Measurements from ENCODE around the gene HDGFL1.

HDGFL1 gene

DNA sequence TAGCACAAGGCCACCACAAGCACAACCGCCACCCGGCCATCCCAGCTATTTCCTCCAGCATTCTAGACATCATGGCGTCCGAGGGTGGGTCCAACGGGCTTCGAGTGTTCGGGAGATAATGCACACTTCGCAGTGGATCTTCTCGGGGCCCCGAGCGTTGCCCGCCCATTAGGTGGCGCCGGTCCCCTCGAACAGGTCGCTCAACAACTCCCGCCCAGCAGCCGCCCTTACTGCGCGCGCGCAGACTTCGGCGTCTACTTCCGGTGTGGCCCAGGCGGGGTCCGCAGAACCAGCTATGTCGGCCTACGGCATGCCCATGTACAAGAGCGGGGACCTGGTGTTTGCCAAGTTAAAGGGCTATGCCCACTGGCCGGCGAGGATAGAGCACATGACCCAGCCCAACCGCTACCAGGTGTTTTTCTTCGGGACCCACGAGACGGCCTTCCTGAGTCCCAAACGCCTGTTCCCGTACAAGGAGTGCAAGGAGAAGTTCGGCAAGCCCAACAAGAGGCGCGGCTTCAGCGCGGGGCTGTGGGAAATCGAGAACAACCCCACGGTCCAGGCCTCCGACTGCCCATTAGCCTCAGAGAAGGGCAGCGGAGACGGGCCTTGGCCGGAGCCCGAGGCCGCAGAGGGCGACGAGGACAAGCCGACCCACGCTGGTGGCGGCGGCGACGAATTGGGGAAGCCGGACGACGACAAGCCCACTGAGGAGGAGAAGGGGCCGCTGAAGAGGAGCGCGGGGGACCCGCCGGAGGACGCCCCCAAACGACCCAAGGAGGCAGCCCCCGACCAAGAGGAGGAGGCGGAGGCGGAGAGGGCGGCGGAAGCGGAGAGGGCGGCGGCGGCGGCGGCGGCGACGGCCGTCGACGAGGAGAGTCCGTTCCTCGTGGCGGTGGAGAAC is at the start of gene HDGFL1:
TSS of gene HDGFL1 (plus strand) at position 286 of the 904 bp plus-strand sequence. CDS start at position 296, 10 bp downstream.
- no peak for DNase-seq

DNA sequence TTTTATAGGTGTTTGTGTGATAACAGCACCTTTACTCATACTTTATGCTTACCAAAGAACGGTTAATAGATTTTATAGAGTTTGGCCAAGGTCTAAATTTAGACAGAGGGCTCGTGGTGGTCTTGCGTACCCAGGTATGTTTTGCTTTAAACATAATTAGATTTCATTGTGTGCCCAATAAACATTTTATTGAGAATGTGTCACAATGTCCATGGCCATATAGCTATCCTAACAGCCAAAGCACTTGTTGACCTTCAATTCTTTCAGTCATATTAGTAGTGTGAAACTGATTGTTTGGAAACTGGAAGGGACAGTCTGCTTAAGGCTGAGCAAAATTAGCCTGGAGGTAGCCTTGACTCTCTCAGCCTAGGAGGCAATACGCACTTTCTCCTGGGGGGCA is 48.3 kb upstream of the HDGFL1 start:
- DNase-seq, result no peak

GRCh38 chr6:22526736-22527135 is 42.6 kb upstream of the HDGFL1 start:
- no peak for DNase-seq

DNA sequence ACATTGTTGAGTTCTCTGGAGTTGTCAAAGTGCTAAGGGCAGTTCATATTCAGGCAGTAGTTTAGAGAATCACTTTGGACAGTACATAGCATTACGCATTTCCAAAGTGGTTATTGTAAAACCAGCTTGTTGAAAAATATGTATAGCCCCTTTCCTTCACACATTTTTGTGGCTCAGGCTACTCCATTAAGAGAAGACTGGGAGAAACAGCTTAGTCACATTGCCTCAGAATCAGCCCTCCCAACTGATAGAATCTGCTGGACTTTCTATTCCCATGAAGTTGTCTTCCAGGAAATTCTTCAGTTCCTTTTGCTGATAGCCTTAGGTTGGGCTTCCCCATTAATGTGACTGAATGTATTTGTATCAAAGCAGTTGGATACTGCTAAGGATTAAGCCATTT is 39.5 kb upstream of the HDGFL1 start:
- DNase-seq, result no peak

GRCh38 chr6:22530506-22530905 is 38.9 kb upstream of the HDGFL1 start:
- DNase-seq, result no peak

- DNase-seq, result no peak
Measured at GRCh38 chr6:22536122-22536521, 33.2 kb upstream of the HDGFL1 start.

GRCh38 chr6:22544476-22544875 is 24.9 kb upstream of the HDGFL1 start:
- no peak for DNase-seq

DNA sequence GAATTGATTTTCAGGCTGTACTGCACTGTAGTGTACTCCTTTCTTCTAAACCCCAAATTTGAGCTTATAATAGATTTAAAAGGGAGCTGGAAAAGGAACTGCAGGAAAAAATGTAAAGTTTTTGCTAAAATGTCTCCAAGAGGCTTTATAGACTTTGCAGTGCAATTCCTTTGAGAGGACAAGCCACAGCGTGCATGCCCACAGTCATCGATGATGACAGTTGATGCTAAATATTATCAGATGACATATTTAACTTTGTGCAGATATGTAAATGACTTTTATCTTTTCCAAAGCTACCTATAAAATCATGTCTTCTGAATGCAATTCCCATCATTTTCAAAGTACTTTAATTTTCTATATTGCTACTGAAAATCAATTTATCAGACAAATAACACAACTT is 24.3 kb upstream of the HDGFL1 start:
- DNase-seq, result no peak

DNA sequence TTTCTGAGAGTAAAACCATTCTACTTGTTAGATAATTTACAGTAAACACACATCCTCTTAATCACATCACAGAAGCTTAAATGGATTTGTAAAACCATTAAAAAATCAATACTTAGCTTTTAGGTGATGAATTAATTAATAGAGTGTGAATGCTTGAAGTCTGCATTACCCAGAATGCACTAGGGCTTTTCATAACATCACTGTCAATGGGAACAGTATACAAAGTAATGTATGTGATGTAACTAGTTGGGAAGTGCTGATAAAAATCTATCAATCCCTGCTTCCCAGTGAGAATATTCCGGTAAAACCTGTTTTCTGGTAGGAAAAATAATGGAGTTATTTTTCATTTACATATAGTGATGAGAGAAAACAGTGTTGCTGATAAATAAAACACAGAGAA is 23.1 kb upstream of the HDGFL1 start:
- no peak for DNase-seq

DNA sequence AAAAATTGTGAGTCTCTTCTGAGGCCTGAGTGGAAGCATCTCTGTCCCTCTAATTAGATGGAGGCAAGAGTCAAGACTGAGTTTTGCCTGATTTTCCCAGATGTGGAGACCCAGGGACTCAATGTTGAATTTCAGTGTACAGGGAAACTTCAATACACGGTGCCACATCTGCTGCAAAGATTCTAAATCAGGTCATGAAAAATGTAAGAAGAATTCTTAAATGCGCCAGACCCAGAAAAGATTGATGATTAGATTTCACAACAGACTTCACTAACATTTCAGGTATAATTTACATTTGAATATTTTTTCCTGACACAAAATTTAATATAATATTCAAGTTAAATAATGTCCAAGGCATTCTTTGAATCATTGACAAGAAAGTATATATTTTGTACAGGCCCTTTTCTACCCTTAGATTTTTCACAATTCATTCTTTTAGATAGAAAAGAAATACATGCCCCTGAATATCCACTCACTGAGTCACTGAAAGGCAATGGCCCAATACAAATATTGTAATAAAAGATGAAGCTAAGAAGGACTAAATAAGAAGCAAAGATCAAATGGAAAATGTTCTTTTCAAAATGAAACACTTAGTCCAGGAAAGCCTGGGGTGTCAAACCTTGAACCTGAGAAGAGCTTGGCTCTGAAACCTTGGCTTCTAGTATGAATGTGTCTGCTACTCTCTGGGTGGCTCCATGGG is 18.2 kb upstream of the HDGFL1 start:
- DNase-seq, result no peak

DNA sequence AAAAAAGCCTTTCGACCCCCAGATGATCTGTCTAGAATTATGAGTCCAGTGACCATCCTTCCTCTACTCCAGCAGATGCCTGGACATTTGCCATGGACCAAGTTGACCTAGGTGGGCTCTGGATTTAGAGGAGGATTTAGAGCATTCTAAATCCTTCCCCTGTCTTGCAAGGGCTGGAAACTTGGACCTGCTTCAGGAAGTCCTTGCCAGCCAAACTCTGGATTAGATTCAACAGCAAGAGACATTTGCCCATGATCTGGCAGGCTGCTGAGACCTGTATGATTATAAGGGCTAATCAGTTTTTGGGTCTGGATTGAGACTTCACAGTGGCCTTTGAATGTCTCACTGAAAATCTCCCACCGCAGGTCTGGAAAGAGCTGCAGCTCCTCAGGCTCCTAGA is 13.1 kb upstream of the HDGFL1 start:
- DNase-seq, result no peak

- no peak for DNase-seq
Measured at GRCh38 chr6:22557007-22557406, 12.4 kb upstream of the HDGFL1 start.

GRCh38 chr6:22558288-22558882 is 11.0 kb upstream of the HDGFL1 start:
- no peak for DNase-seq

DNA sequence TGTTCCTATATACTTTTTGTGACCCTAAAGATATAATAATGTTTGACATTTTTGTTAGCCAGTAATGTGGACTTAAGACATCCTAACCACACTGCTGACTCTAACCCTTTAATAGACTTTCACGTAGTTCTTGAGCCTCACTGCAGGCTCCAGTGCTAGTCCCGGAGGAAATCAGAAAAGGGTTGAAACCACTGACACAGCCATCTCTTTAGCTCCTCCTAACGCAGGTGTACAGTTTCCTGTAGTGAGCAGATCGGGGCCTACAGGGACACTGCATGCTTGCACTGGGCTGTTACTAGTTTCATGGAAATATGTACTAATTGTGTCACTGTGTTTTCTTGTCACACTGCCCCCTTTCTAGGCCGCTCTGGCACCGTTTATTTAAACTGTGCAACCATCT is 512 bp upstream of the HDGFL1 start:
- no peak for DNase-seq

DNA sequence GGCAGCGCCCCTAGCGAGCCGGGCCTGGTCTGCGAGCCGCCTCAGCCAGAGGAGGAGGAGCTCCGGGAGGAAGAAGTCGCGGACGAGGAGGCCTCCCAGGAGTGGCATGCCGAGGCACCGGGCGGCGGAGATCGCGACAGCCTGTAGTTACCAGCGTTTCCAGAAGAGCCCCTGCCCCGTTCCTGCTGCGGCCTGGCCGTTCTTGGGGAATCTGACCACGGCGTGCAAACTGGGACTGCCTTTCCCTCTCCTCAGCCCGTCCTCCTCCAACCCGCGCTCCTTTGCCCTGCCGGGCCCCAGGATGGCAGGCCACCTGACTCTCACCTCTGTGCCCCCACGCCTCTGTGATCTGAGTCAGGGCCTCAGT is 802 bp downstream of the HDGFL1 start:
- no peak for DNase-seq

- DNase-seq, result no peak
Measured at GRCh38 chr6:22575190-22575589, 5.8 kb downstream of the HDGFL1 start.

GRCh38 chr6:22579439-22579838 is 10.1 kb downstream of the HDGFL1 start:
- DNase-seq, result no peak

- DNase-seq, result no peak
Measured at GRCh38 chr6:22580337-22580736, 11.0 kb downstream of the HDGFL1 start.

DNA sequence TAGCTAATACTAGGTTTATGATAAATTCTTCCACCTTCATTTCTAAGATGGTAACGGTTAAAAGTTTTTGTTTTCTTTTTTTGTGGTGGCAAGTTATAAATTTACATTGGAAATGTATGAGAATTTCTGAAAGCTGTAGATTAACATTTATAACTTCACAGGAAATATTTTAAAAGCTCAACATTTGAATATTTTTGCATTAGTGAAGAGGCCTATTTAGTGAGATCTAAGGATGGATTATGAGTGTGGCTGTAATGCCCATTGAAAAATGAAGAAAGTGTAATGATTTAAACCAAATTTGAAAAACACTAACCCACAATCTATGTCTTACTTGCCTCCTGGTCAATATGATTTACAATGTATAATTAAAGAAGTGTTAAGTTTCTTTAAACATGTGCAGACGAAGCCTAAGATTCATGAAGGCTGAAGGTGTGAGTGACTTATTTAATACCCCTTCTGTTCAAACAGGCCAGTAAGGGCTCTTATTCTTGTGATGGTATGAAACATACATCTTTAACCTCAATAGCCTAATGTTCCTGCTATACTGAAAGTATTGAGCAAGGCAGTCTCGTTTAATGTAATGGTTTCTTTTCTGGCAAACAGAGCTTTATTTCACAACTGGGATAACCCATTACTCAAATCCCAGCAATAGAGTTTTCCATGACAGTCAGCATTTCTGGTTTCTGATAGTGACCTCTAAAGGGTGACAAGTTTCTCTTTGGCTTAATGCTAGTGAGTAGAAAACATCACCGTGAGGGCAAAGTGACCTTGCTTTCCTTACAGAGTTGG is 13.2 kb downstream of the HDGFL1 start:
- DNase-seq, result no peak

- DNase-seq, result no peak
Measured at GRCh38 chr6:22583230-22583629, 13.9 kb downstream of the HDGFL1 start.

DNA sequence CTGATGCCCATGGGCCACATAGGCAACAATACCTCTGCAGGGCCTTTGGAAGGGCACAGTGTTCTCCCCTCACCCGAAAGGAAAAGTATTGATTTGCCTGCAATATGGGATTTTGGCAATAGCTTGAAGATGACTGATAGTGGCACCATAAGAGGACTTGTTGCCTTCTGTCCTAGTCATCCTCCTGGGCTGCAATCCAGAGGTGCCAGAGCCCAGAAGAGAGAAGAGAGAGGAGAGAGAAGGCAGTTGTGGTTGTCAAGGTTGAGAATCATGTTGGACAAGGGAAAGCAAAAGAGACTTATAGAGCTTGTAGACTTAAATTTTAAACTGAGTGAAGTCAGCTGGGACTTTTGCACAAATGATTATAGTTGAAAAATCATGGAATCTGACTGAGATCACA is 14.6 kb downstream of the HDGFL1 start:
- no peak for DNase-seq

DNA sequence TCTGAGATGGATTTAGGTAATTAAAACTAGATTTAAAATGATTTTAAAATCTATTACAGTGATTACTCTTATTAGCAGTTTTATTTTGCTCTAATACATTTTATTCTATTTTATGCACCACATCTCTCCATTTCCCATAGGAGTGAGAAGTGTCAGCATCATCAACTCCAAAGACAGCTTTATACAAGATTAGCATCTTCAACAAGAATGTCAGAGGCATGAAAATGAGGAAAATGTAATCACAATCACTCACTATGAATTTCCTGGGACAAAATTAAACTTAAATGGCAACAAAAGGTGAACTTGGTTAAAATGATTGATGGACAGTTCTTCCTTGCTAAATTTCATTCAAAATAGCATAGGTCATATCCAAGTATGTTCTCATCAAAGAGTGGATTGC is 19.8 kb downstream of the HDGFL1 start:
- no peak for DNase-seq

DNA sequence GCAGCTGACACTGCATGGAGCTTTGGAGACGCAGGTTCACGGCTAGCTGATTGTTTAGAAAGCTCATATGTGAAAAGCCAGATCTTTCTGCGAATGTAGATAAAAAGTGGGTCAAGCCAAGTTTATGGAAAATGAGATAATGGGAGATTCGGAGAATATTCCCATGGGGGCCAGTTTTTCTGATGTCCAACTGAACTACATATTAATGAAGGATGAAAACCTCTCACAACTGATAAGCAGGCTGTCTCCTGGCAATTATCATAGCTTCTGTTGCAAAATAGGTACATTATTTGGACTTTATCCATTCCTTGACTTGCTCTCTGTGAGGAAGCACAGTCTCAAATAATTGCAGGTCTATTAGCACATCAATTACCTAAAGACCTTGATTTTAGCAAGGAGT is 21.1 kb downstream of the HDGFL1 start:
- DNase-seq, result no peak
